ENCODE results near the gene EIF4ENIF1.
"Not testable (repeated sequence)": the region's sequence is repeated elsewhere in the genome, so short reads cannot be mapped to it uniquely, and the experiment has no call there.

EIF4ENIF1 gene

DNA sequence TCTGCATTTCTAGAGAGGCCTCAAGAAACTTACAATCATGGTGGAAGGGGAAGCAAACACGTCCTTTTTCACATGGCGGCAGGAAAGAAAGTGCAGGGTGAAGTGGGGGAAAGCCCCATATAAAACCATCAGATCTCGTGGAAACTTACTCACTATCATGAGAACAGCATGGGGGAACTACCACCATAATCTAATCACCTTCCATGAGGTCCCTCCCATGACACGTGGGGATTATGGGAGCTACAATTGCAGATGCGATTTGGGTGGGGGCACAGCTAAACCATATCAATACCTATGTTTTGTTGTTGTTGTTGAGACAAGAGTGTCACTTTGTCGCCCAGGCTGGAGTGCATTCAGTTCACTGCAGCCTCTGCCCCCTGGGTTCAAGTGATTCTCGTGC is 36.6 kb upstream of the EIF4ENIF1 start:
- ChIA-PET CTCF (interaction anchor here (1.7 kb wide), 1 partner anchor 35 kb away, joined by 3 read pairs; no protein-coding TSS in a partner anchor), POLR2A (no interaction called here)
- H3K4me3 ChIP-seq (ENCODE audit: low read depth, low read length) = no peak overlapping the region
- TF ChIP-seq, protein P1, sequence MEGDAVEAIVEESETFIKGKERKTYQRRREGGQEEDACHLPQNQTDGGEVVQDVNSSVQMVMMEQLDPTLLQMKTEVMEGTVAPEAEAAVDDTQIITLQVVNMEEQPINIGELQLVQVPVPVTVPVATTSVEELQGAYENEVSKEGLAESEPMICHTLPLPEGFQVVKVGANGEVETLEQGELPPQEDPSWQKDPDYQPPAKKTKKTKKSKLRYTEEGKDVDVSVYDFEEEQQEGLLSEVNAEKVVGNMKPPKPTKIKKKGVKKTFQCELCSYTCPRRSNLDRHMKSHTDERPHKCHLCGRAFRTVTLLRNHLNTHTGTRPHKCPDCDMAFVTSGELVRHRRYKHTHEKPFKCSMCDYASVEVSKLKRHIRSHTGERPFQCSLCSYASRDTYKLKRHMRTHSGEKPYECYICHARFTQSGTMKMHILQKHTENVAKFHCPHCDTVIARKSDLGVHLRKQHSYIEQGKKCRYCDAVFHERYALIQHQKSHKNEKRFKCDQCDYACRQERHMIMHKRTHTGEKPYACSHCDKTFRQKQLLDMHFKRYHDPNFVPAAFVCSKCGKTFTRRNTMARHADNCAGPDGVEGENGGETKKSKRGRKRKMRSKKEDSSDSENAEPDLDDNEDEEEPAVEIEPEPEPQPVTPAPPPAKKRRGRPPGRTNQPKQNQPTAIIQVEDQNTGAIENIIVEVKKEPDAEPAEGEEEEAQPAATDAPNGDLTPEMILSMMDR (IDR thresholded peaks at IDR 0.05; ENCODE audit: insufficient read depth, low read length, missing control alignments) = no peak
- DNase-seq (ENCODE audit: low read depth, low spot score) = no peak

DNA sequence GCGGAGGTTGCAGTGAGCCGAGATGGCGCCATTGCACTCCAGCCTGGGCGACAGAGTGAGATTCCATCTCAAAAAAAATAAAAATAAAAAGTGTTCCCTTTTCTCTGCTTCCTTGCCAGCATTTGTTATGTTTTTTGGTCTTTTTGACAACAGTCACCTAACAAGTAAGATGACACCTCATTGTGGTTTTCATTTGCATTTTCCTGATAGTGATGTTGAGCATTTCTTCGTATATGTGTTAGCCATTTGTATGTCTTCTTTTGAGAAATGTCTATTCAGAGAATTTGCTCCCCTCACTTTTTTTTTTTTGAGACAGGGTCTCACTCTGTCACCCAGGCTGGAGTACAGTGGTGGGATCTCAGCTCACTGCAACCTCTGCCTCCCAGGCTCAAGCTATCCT is 34.5 kb upstream of the EIF4ENIF1 start:
- POLR2A ChIA-PET; DNase-seq (ENCODE audit: low read depth, low spot score); H3K4me3 ChIP-seq (ENCODE audit: low read depth, low read length): not testable (repeated sequence)
- CTCF ChIA-PET = interaction anchor here (0.6 kb wide), 1 partner anchor 22 kb away, joined by 4 read pairs; no protein-coding TSS in a partner anchor

DNA sequence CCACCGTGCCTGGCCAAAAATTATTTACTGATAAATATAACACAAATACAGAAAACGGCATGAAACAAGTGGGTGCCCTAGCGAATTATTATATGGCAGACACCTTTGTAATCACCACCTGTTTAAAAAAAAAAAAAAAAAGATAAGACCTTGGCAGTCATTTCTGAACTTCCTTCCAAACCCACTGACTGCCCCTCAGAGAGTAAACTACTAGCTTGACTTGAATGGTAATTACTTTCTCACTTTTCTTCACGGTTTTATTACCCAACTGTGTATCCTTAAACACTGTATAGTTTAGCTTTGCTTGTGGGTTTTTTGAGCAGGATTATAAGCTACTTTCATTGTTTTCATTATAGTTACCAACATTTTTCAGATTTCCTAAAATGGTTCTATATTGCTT is 30.4 kb upstream of the EIF4ENIF1 start:
- POLR2A ChIA-PET = interaction anchor here (0.6 kb wide), 1 partner anchor 160 kb away, joined by 3 read pairs; no protein-coding TSS in a partner anchor
- DNase-seq (ENCODE audit: low read depth, low spot score) = no peak
- H3K4me3 ChIP-seq (ENCODE audit: low read depth, low read length) = no peak overlapping the region
- TF ChIP-seq, protein P1 (IDR thresholded peaks at IDR 0.05; ENCODE audit: insufficient read depth, low read length, missing control alignments) = no peak
- CTCF ChIA-PET = interaction anchor here (2.0 kb wide), 1 partner anchor 36 kb away, joined by 7 read pairs; no protein-coding TSS in a partner anchor

DNA sequence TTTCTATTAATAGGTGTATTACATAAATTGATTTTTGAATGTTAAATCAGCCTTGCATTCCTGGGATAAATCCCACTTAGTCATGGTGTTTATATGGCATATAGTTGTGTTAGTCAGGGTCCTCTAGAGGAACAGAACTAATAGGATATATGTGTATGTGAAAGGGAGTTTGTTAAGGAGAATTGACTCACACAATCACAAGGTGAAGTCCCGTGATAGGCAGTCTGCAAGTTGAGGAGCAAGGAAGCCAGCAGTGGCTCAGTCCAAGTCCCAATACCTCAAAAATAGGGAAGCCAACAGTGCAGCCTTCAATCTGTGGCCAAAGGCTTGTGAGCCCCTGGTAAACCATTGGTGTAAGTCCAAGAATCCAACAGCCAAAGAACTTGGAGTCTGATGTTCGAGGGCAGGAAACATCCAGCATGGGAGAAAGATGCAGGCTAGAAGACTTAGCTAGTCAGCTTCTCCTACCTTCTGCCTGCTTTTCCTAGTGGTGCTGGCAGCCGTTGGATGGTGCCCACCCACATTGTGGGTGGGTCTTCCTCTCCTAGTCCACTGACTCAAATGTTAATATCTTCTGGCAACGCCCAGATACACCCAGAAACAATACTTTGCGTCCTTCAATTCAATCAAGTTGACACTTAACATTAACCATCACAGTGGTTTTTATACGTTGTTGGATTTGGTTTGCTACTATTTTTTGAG is 19.6 kb upstream of the EIF4ENIF1 start:
- POLR2A ChIA-PET = no interaction called here
- CTCF ChIA-PET = interaction anchor here (1.0 kb wide), 1 partner anchor 52 kb away, joined by 3 read pairs; no protein-coding TSS in a partner anchor
- TF ChIP-seq, protein P1 (IDR thresholded peaks at IDR 0.05; ENCODE audit: insufficient read depth, low read length, missing control alignments) = no peak
- no peak for DNase-seq (ENCODE audit: low read depth, low spot score)
- no peak overlapping the region for H3K4me3 ChIP-seq (ENCODE audit: low read depth, low read length)

DNA sequence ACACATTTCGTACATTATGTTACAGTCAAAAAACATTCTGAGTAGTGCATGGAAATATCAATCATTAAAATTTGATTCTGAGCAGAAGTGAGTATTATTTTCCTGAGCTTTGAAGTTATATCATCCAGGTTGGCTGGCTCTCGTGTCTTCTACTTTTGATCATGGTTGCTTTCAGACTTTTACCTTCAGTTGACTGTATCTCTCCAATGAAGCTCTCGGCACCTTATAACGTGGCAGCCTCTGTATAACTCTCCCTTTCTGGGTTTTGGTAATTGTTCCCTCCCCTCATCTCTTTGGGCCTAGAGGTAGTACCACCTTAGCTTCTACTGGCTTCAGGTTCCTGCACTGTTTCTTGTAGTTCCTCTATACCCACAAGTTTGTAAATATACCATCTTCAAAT is 18.9 kb upstream of the EIF4ENIF1 start:
- ChIA-PET CTCF (interaction anchor here (1.0 kb wide), 1 partner anchor 53 kb away, joined by 3 read pairs; no protein-coding TSS in a partner anchor), POLR2A (no interaction called here)
- TF ChIP-seq, protein P1 (IDR thresholded peaks at IDR 0.05; ENCODE audit: insufficient read depth, low read length, missing control alignments) = no peak
- H3K4me3 ChIP-seq (ENCODE audit: low read depth, low read length) = no peak overlapping the region
- DNase-seq (ENCODE audit: low read depth, low spot score) = no peak

DNA sequence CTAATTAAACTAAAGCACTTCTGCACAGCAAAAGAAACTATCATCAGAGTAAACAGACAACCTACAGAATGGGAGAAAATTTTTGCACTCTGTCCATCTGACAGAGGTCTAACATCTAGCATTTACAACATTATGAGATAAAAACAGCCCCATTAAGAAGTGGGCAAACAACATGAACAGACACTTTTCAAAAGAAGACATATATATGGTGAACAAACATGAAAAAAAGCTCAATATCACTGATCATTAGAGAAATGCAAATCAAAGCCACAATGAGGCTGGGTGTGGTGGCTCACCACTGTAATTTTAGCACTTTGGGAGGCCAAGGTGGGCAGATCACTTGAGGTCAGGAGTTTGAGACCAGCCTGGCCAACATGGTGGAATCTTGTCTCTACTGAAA is 17.9 kb upstream of the EIF4ENIF1 start:
- CTCF ChIA-PET = interaction anchor here (1.2 to 1.5 kb wide), 2 partner anchors 12 to 51 kb away, joined by 3 to 5 read pairs; partner anchors contain the start of gene SFI1
- POLR2A ChIA-PET; DNase-seq (ENCODE audit: low read depth, low spot score); H3K4me3 ChIP-seq (ENCODE audit: low read depth, low read length): not testable (repeated sequence)

DNA sequence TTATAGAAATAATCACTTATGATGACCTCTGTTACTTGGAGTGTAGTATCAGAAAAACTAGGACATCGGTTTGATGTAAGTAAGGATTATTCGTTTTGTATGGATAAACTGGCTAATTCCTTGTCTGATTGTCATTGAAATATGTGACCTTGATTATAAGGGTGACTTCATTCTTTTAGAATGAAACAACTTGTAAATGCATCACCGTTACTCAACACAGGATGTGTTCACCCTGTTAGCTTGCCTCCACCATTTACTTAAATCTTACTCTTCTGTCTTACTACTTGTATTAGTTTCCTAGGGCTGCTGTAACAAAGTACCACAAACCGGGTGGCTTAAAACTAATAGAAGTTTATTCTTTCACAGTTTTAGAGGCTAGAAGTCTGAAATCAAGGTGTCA is 14.6 kb upstream of the EIF4ENIF1 start:
- ChIA-PET POLR2A (no interaction called here), CTCF (no interaction called here)
- TF ChIP-seq, protein P1 (IDR thresholded peaks at IDR 0.05; ENCODE audit: insufficient read depth, low read length, missing control alignments) = no peak
- no peak for DNase-seq (ENCODE audit: low read depth, low spot score)
- no peak overlapping the region for H3K4me3 ChIP-seq (ENCODE audit: low read depth, low read length)

All from AG04449 (cell line).